ENCODE measurements around the gene GREM1.

GREM1 gene

DNA sequence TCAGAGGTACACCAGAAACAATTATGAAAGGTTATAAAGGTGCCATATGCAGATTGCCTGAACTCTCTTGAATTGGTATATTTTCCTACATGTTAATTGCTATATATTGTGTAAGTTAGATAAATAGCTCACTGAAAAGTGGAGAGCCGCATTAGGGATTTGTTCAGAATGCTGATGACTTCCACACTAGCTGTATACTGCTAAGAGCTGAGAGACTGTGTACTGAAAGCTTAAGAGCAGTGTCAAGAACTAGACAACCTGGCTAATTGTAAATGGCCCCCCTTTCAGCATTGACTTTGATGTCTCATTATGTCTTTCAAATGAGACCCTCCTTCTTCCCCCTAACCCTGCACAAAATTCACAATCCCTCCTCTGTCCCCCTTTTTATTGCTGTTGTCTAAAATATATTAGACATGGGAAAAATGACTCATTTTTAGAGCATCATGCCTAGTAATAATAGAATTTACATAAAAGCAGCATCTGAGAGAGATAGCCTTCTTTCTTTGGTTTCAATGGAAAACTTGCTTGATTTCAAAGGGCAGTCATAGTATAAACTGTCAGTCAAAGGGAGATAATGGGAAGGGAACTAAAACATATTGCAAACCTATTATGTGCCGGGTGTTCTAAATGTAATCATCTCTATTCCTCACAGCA is 34.7 kb upstream of the GREM1 start:
- DNase-seq (ENCODE audit: low spot score) = no peak
- POLR2A ChIA-PET (ENCODE audit: low non-redundant PET) = no interaction called here
- CTCF ChIA-PET = interaction anchor here (0.6 kb wide), 1 partner anchor 446 kb away, joined by 4 read pairs; no protein-coding TSS in a partner anchor
- H3K27ac ChIP-seq = peak overlapping the region; percentile 31; the same call in 1 of the 2 replicates
- TF ChIP-seq, protein P1, sequence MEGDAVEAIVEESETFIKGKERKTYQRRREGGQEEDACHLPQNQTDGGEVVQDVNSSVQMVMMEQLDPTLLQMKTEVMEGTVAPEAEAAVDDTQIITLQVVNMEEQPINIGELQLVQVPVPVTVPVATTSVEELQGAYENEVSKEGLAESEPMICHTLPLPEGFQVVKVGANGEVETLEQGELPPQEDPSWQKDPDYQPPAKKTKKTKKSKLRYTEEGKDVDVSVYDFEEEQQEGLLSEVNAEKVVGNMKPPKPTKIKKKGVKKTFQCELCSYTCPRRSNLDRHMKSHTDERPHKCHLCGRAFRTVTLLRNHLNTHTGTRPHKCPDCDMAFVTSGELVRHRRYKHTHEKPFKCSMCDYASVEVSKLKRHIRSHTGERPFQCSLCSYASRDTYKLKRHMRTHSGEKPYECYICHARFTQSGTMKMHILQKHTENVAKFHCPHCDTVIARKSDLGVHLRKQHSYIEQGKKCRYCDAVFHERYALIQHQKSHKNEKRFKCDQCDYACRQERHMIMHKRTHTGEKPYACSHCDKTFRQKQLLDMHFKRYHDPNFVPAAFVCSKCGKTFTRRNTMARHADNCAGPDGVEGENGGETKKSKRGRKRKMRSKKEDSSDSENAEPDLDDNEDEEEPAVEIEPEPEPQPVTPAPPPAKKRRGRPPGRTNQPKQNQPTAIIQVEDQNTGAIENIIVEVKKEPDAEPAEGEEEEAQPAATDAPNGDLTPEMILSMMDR (conservative IDR thresholded peaks at IDR 0.05; ENCODE audit: low read depth) = no peak

DNA sequence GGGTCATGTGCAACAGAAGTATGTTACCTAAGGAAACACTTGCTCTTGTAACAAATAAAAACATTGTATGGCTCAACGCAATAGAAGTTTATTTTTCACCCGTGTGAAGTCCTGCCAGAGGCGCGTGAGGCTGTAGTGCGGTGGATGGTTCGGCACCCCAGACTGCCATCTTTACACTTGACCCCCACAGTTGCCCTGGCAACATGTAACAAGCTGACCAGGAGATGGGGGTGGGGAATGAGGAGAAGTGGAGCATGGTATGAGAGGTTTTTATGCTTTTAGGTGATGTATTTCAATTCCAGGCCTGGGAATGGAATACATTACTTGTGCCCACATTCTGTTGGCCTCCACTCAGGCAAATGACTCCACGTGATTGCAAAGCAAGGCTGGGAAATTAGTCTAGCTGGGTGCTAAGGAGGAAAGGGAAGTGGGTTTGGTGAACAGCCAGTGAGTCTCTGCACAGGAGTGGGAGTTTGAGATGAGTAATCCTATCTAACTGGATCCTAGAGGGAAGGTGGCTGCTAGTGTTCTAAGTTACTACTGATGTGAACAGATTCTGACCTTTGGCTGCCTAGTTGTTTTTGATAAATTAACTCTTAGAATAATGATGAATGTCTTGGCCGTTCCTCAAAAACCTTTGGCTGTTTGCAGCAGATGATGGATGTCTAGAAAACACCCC is 33.8 kb upstream of the GREM1 start:
- TF ChIP-seq, protein P1 (conservative IDR thresholded peaks at IDR 0.05; ENCODE audit: low read depth) = no peak
- ChIA-PET POLR2A (ENCODE audit: low non-redundant PET) (no interaction called here), CTCF (interaction anchor here (1.0 kb wide), 1 partner anchor 21 kb away, joined by 3 read pairs; no protein-coding TSS in a partner anchor)
- peak; percentile 80 for DNase-seq (ENCODE audit: low spot score)
- peak overlapping the region; percentile 70 for H3K27ac ChIP-seq

- DNase-seq (ENCODE audit: low spot score) = no peak
- H3K27ac ChIP-seq = no peak overlapping the region
- CTCF ChIA-PET = no interaction called here
- TF ChIP-seq, protein P1 (conservative IDR thresholded peaks at IDR 0.05; ENCODE audit: low read depth) = no peak
- POLR2A ChIA-PET (ENCODE audit: low non-redundant PET) = no interaction called here
Observed at GRCh38 chr15:32685576-32685975, 32.2 kb upstream of the GREM1 start.

- peak; percentile 67 for DNase-seq (ENCODE audit: low spot score)
- peak overlapping the region; percentile 59; the same call in 1 of the 2 replicates for H3K27ac ChIP-seq
- POLR2A ChIA-PET (ENCODE audit: low non-redundant PET) = no interaction called here
- CTCF ChIA-PET = no interaction called here
- TF ChIP-seq, protein P1 (conservative IDR thresholded peaks at IDR 0.05; ENCODE audit: low read depth) = no peak
Observed at GRCh38 chr15:32687556-32687955, 30.2 kb upstream of the GREM1 start.

DNA sequence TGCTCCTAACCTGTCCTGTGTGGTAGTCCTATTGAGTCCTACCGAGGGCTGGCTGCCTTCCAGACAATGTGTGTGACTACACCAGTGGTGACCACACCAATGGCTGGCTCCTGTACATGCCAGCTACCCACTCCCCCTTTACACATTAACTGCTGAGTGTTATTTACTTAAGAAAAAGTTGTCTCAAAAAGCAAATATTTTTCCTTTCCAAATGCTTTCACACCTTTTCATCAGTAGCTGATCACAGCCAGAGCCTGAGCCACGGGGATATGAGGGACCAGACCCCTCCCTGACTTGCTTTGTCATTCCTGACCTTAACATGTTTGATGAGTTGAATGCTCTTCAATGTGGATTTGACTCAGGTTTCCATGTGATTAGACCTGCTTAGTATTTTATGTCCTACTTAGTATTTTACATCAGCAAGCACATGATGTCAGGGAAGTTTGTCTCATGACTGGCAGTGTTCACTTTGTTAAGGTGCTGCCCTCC is 29.6 kb upstream of the GREM1 start:
- TF ChIP-seq, protein P1 (conservative IDR thresholded peaks at IDR 0.05; ENCODE audit: low read depth) = no peak
- ChIA-PET CTCF (interaction anchor here (0.7 kb wide), 1 partner anchor 514 kb away, joined by 3 read pairs; no protein-coding TSS in a partner anchor), POLR2A (ENCODE audit: low non-redundant PET) (no interaction called here)
- H3K27ac ChIP-seq = peak overlapping the region; percentile 59; the same call in 1 of the 2 replicates
- DNase-seq (ENCODE audit: low spot score) = no peak

GRCh38 chr15:32690941-32691688 is 26.7 kb upstream of the GREM1 start:
- TF ChIP-seq, protein P1 (conservative IDR thresholded peaks at IDR 0.05; ENCODE audit: low read depth) = no peak
- no peak for DNase-seq (ENCODE audit: low spot score)
- POLR2A ChIA-PET (ENCODE audit: low non-redundant PET) = no interaction called here
- H3K27ac ChIP-seq = no peak overlapping the region
- CTCF ChIA-PET = no interaction called here

All from RWPE1 (cell line).